Upper lobe of left lung (tissue), 4 donors: ENCODE data around the gene CAMK2B.

Source experiments
- POLR2AphosphoS5 ChIP-seq, 2 donors: sonication (generic); formaldehyde crosslinking; IDR thresholded peaks; one replicate each; pipeline ENCODE4 v1.5.1; 2017; ENCODE audit warnings: antibody characterized with exemption in 2 of 2
- TF ChIP-seq, protein P1 (sequence below), 6 experiments: fragments of 450-650 bp in 4 of 6; fragments of 200-600 bp in 2 of 6; sonication (generic) in 2 of 6; IDR thresholded peaks; one replicate each; pipeline ENCODE4 v1.5.1; 2016 to 2019; ENCODE audit warnings: antibody characterized with exemption in 6 of 6

DNA sequence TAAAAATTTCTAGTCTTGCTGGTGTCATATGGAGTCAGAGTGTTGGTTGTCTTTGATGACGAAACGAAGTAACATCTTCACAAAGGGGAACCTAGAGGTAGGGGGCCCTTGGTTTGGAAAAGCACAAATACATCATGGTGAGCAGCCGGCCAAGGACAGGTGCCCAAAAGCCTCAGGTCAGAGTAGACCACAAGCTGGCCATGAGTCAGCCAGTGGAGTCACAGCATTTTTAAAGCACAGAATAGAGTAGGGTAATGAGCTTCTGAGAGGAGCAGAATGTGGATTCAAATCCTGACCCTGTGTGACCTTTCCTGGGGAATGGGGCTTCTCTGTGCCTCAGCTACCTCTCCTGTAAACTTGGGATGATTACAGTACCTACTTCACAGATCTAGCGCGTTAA, 5.3 kb downstream of the CAMK2B start:
- no peak for TF ChIP-seq POLR2AphosphoS5 (IDR thresholded peaks at IDR 0.05)
- TF ChIP-seq, protein P1, sequence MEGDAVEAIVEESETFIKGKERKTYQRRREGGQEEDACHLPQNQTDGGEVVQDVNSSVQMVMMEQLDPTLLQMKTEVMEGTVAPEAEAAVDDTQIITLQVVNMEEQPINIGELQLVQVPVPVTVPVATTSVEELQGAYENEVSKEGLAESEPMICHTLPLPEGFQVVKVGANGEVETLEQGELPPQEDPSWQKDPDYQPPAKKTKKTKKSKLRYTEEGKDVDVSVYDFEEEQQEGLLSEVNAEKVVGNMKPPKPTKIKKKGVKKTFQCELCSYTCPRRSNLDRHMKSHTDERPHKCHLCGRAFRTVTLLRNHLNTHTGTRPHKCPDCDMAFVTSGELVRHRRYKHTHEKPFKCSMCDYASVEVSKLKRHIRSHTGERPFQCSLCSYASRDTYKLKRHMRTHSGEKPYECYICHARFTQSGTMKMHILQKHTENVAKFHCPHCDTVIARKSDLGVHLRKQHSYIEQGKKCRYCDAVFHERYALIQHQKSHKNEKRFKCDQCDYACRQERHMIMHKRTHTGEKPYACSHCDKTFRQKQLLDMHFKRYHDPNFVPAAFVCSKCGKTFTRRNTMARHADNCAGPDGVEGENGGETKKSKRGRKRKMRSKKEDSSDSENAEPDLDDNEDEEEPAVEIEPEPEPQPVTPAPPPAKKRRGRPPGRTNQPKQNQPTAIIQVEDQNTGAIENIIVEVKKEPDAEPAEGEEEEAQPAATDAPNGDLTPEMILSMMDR (IDR thresholded peaks at IDR 0.05): no peak
